BLaER1 treated with 17β-estradiol and CSF1 and Interleukin-3, amounts not matched to agents 10 nM and 100 nM (cell line): ENCODE results near the gene CYB561.

Experiments used
- H3K27ac ChIP-seq, 11 experiments: shearing (Covaris generic); formaldehyde crosslinking; 2 replicates each; pipeline ENCODE4 v1.8.1; 2022
- H3K27me3 ChIP-seq, 11 experiments: shearing (Covaris generic); formaldehyde crosslinking; 2 replicates each; pipeline ENCODE4 v1.8.1; 2022
- H3K36me3 ChIP-seq, 11 experiments: shearing (Covaris generic); formaldehyde crosslinking; 2 replicates each; pipeline ENCODE4 v1.8.1; 2022
- H3K4me1 ChIP-seq, 10 experiments: shearing (Covaris generic); formaldehyde crosslinking; 2 replicates each; pipeline ENCODE4 v1.8.1; 2022
- H3K4me2 ChIP-seq, 11 experiments: shearing (Covaris generic); formaldehyde crosslinking; 2 replicates each; pipeline ENCODE4 v1.8.1; 2022
- H3K4me3 ChIP-seq, 10 experiments: shearing (Covaris generic); formaldehyde crosslinking; 2 replicates each; pipeline ENCODE4 v1.8.1; 2022
- H3K9ac ChIP-seq, 11 experiments: shearing (Covaris generic); formaldehyde crosslinking; 2 replicates each; pipeline ENCODE4 v1.8.1; 2022
- H3K9me3 ChIP-seq, 11 experiments: shearing (Covaris generic); formaldehyde crosslinking; replicated peaks in 1 of 11; 2 replicates each; pipeline ENCODE4 v1.8.1; 2022
- H4K20me1 ChIP-seq, 11 experiments: shearing (Covaris generic); formaldehyde crosslinking; 2 replicates each; pipeline ENCODE4 v1.8.1; 2022
- Cebpa-rat ChIP-seq, 11 experiments: shearing (Covaris generic); IDR thresholded peaks; 2 replicates each; pipeline ENCODE4 v1.8.1; 2022

Gene CYB561, protein sequence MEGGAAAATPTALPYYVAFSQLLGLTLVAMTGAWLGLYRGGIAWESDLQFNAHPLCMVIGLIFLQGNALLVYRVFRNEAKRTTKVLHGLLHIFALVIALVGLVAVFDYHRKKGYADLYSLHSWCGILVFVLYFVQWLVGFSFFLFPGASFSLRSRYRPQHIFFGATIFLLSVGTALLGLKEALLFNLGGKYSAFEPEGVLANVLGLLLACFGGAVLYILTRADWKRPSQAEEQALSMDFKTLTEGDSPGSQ

DNA sequence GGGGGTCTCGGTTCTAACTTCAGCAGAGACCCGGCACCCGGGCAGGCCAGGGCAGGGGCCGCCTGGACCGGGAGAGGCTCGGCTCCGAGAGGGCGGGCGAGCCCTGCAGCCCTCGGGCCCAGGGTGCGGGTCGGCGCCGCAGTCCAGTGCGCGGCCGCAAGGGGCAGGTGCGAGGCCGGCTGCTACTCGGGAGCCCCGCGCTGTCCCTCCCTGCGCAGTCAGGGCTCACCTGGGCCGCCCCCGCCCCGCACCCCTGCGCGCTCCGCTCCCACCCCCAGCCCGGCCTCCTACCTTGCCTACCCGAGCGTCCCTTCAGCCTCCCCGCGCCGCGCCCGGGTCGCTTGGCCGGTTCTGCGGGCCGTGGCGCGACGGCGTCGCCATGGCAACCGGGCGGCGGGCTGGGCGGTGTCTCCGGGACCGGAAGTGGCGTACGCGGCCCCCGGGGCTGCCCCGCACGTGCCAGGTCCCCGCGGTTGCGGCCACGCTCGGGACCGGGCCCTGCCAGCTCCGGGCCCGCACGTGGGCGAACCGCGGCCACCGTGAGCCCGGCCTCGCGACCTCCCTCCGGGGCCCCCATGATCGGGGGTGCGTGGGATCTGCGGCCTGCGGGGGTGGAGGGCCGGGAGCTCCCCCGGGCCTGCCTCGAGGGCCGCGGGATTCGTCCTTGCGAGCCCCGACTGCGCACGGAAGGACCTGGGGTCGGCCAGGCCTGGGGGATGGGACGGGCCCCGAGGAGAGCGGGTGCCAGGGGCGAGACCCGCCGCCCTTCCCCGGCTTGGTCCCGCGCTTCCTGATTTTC is at the start of gene CYB561:
CYB561 (minus strand) TSS at position 353 of the 799 bp plus-strand sequence. CDS start 8,759 bp downstream, outside the sequence.
- H3K27ac ChIP-seq, result peak within 1 kb of the TSS; percentile 88 to 97 (median 92)

DNA sequence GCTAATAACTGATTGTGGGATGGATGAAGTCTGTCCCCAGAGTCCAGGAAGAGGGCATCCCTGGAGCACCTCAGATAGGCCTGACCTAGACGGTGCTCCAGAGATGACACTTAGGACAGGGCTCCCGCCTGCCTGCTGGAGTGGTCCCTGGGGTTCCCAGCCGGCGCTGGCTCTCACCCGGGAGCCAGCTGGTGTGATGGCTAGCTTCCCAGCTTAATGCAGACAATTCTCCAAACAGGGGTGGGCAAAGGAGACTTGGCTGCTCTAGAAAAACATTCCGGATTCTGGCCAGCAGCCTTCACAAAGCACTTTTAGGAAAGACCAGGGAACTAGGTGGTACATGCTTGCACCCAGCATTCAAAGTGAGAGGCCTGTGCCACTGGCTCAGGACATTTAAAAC is 49.4 kb upstream of the CYB561 start:
- peaks cover 0 to 19% (median 0%) of the 10 kb centered on the region in 10 experiments; a peak in 4 of 20 replicates for H3K4me1 ChIP-seq
- no peaks in the 10 kb centered on the region for H3K27me3 ChIP-seq
- no peak overlapping the region for H3K4me3 ChIP-seq
- TF ChIP-seq Cebpa-rat (IDR thresholded peaks at IDR 0.05), result no peak
- H3K36me3 ChIP-seq, result peaks cover 0 to 69% (median 0%) of the 10 kb centered on the region in 11 experiments; a peak in 4 of 22 replicates
- H3K4me2 ChIP-seq, result no peak overlapping the region
- no peaks in the 10 kb centered on the region for H3K9me3 ChIP-seq
- H3K27ac ChIP-seq, result no peak overlapping the region
- H4K20me1 ChIP-seq, result peaks cover 0 to 11% (median 0%) of the 10 kb centered on the region in 11 experiments; a peak in 1 of 22 replicates
- no peak overlapping the region for H3K9ac ChIP-seq

More for the DNA sequence above, at the start of gene CYB561:
- no peaks in the 10 kb centered on the region for H3K36me3 ChIP-seq
- peaks cover 0 to 45% (median 24%) of the 10 kb centered on the region in 11 experiments; a peak in 18 of 22 replicates for H3K27me3 ChIP-seq
- peak within 1 kb of the TSS; percentile 79 to 92 (median 86) for H3K9ac ChIP-seq
- peaks cover 46 to 73% (median 51%) of the 10 kb centered on the region in 10 experiments for H3K4me1 ChIP-seq
- H4K20me1 ChIP-seq, result no peaks in the 10 kb centered on the region
- no peak for TF ChIP-seq Cebpa-rat (IDR thresholded peaks at IDR 0.05)
- no peaks in the 10 kb centered on the region for H3K9me3 ChIP-seq
- H3K4me3 ChIP-seq, result peak within 1 kb of the TSS; percentile 54 to 75 (median 66)
- peak within 1 kb of the TSS; percentile 93 to 100 (median 98) for H3K4me2 ChIP-seq

DNA sequence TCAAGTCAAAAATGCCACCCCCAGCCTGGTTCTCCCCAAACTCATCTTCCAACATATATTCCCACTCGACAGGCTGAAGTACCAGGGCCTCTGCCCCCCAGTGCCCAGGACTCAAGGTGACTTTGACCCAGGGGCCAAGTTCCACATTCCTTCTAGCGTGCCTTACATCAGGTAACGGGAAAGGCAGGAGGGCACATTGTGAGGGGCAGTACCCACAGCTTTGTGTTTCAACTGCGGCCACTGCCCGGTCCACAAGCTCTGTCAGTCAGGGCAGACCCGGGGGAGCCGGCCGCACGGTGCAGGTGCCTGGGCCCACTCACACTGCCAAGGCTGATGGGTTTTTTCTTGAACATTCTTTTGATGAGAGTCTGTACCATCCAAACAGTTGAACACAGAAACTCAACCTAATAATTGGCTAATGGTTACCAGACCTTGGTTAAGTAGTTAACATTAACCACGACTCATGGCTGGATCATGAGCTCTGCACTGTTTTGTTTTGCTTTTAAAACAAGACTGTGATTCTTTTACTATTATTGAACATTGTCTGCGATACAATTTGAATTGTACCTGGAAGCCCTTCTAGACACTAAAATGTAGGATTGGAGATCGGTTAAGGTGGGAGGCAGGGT is 48.3 kb upstream of the CYB561 start:
- H3K27ac ChIP-seq, result no peak overlapping the region

DNA sequence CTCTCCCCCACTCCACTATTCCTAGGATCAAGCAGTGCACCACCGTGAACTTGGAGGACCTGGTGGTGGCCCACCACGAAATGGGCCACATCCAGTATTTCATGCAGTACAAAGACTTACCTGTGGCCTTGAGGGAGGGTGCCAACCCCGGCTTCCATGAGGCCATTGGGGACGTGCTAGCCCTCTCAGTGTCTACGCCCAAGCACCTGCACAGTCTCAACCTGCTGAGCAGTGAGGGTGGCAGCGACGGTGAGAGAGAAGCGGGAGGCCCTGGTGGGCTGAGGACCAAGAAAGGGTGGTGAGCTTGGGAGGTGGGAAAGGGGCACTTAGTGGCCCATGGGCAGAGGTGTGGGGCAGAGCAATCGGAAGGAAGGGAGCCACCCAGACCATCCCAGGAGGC is 47.3 kb upstream of the CYB561 start:
- peaks cover 0 to 90% (median 0%) of the 10 kb centered on the region in 11 experiments; a peak in 4 of 22 replicates for H3K36me3 ChIP-seq
- H3K4me3 ChIP-seq, result no peak overlapping the region
- no peaks in the 10 kb centered on the region for H3K27me3 ChIP-seq
- H4K20me1 ChIP-seq, result peaks cover 0 to 11% (median 0%) of the 10 kb centered on the region in 11 experiments; a peak in 1 of 22 replicates
- H3K4me2 ChIP-seq, result no peak overlapping the region
- no peak for TF ChIP-seq Cebpa-rat (IDR thresholded peaks at IDR 0.05)
- peaks cover 0 to under 1% (median 0%) of the 10 kb centered on the region in 10 experiments; a peak in 1 of 20 replicates for H3K4me1 ChIP-seq
- H3K9ac ChIP-seq, result no peak overlapping the region
- H3K27ac ChIP-seq, result no peak overlapping the region
- no peaks in the 10 kb centered on the region for H3K9me3 ChIP-seq

More for the DNA sequence above, 48.3 kb upstream of the CYB561 start:
- Histone ChIP-seq H3K27me3 (no peaks in the 10 kb centered on the region), H3K4me2 (no peak overlapping the region), H3K4me1 (peaks cover 0 to 11% (median 0%) of the 10 kb centered on the region in 10 experiments; a peak in 2 of 20 replicates), H4K20me1 (peaks cover 0 to 11% (median 0%) of the 10 kb centered on the region in 11 experiments; a peak in 1 of 22 replicates), H3K9ac (no peak overlapping the region), H3K4me3 (no peak overlapping the region), H3K36me3 (peaks cover 0 to 80% (median 0%) of the 10 kb centered on the region in 11 experiments; a peak in 4 of 22 replicates), H3K9me3 (no peaks in the 10 kb centered on the region)
- no peak for TF ChIP-seq Cebpa-rat (IDR thresholded peaks at IDR 0.05)

GRCh38 chr17:63492940-63493339 is 46.8 kb upstream of the CYB561 start:
- no peak overlapping the region for H3K27ac ChIP-seq
- TF ChIP-seq Cebpa-rat (IDR thresholded peaks at IDR 0.05), result no peak
- no peaks in the 10 kb centered on the region for H3K27me3 ChIP-seq
- no peaks in the 10 kb centered on the region for H3K4me1 ChIP-seq
- no peak overlapping the region for H3K4me3 ChIP-seq
- H4K20me1 ChIP-seq, result peaks cover 0 to 11% (median 0%) of the 10 kb centered on the region in 11 experiments; a peak in 1 of 22 replicates
- H3K36me3 ChIP-seq, result peaks cover 0 to 93% (median 0%) of the 10 kb centered on the region in 11 experiments; a peak in 4 of 22 replicates
- H3K4me2 ChIP-seq, result no peak overlapping the region
- H3K9ac ChIP-seq, result no peak overlapping the region
- H3K9me3 ChIP-seq, result no peaks in the 10 kb centered on the region

DNA sequence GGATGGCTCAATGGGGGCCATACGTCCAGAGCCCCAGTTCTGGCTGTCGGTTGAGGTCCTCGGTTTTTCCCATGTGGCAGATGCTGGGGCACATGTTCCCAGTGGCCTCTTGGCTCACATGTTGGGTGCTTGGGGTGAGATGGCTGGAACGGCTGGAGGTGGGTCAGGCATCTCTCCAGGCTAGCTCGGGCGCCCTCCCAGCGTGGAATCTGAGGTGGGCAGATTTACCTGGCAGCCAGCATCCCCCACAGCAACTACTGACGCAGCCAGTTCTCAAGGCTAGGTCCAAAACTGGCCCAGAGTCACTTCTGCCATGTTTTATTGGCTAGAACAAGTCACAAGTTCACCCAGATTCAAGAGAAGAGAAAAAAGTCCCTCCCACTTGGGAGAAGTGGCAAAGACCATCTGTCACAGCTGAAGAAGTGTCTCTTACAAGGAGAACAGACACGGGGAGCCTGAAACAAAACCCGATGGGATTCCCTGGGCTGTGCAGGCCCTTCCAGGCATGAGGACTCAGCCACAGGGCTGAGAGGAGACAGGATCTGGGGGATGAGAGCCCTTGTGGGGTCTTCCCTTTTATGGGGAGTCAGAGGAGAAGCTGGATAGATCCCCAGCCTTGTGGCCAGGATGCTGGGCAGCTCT is 46.0 kb upstream of the CYB561 start:
- TF ChIP-seq Cebpa-rat (IDR thresholded peaks at IDR 0.05), result no peak
- no peak overlapping the region for H3K27ac ChIP-seq
- no peak overlapping the region for H3K9ac ChIP-seq
- no peaks in the 10 kb centered on the region for H3K4me1 ChIP-seq
- H3K4me3 ChIP-seq, result no peak overlapping the region
- H3K36me3 ChIP-seq, result peaks cover 0 to 97% (median 0%) of the 10 kb centered on the region in 11 experiments; a peak in 4 of 22 replicates
- H3K9me3 ChIP-seq, result no peaks in the 10 kb centered on the region
- H3K27me3 ChIP-seq, result no peaks in the 10 kb centered on the region
- H4K20me1 ChIP-seq, result peaks cover 0 to 11% (median 0%) of the 10 kb centered on the region in 11 experiments; a peak in 1 of 22 replicates
- H3K4me2 ChIP-seq, result no peak overlapping the region

DNA sequence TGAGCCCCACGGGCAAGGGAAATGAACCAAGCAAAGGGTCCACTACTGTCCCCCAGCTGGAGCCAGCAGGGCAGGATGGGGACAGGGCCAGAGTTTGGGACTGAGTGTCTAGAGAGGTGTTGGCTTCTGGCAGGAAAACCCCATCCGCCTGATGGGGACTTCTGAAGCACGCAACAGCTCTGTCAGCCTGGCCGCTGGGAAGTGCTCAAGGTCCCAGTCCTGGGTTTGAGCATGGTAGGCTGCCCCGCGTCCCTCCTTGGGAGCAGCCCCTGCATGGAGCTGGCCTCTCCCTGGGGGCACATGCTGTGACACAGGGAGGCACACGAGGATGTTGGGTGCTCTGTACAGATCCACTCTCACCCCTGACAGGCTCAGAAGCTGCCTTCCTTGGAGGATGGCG is 45.3 kb upstream of the CYB561 start:
- Histone ChIP-seq H3K4me2 (no peak overlapping the region), H3K27ac (no peak overlapping the region), H3K27me3 (no peaks in the 10 kb centered on the region), H3K36me3 (peaks cover 0 to 97% (median 0%) of the 10 kb centered on the region in 11 experiments; a peak in 4 of 22 replicates), H3K4me3 (no peak overlapping the region), H3K4me1 (no peaks in the 10 kb centered on the region; a peak in 1 of 20 replicates), H3K9ac (no peak overlapping the region), H4K20me1 (peaks cover 0 to 11% (median 0%) of the 10 kb centered on the region in 11 experiments; a peak in 1 of 22 replicates), H3K9me3 (no peaks in the 10 kb centered on the region)
- TF ChIP-seq Cebpa-rat (IDR thresholded peaks at IDR 0.05), result no peak

GRCh38 chr17:63490858-63491400 is 44.8 kb upstream of the CYB561 start:
- H4K20me1 ChIP-seq, result peaks cover 0 to 11% (median 0%) of the 10 kb centered on the region in 11 experiments; a peak in 1 of 22 replicates
- H3K27me3 ChIP-seq, result no peaks in the 10 kb centered on the region
- H3K27ac ChIP-seq, result no peak overlapping the region
- H3K9me3 ChIP-seq, result no peaks in the 10 kb centered on the region
- H3K4me2 ChIP-seq, result no peak overlapping the region
- no peak overlapping the region for H3K4me3 ChIP-seq
- TF ChIP-seq Cebpa-rat (IDR thresholded peaks at IDR 0.05), result no peak
- no peaks in the 10 kb centered on the region; a peak in 1 of 20 replicates for H3K4me1 ChIP-seq
- peaks cover 0 to 97% (median 0%) of the 10 kb centered on the region in 11 experiments; a peak in 4 of 22 replicates for H3K36me3 ChIP-seq
- no peak overlapping the region for H3K9ac ChIP-seq
